HepG2 (cell line): ENCODE data around the gene RPS19BP1.

Experiments used
- ATF7-NPFF ChIP-seq: sonication (generic); formaldehyde crosslinking; IDR thresholded peaks from 2 replicates; pipeline ENCODE4 v1.8.1; 2023; ENCODE audit warnings: mild to moderate bottlenecking, low read depth, missing genetic modification reagents, moderate library complexity
- CC2D1A ChIP-seq: sonication (generic); formaldehyde crosslinking; IDR thresholded peaks from 2 replicates; pipeline ENCODE4 v1.8.1; 2023; ENCODE audit warnings: mild to moderate bottlenecking, missing genetic modification reagents
- DPF2 ChIP-seq: sonication (generic); formaldehyde crosslinking; IDR thresholded peaks from 2 replicates; pipeline ENCODE4 v1.4.0; 2020; ENCODE audit warnings: mild to moderate bottlenecking, low read depth, missing genetic modification reagents, borderline replicate concordance
- EZH2 ChIP-seq: conservative IDR thresholded peaks from 2 replicates; pipeline ENCODE4 v1.6.1; 2012; ENCODE audit warnings: mild to moderate bottlenecking, low read depth, low read length, moderate library complexity
- HHEX ChIP-seq: IDR thresholded peaks from 2 replicates; pipeline ENCODE4 v1.6.1; 2016; ENCODE audit warnings: control low read depth
- POLR2A ChIP-seq, 2 experiments: IDR thresholded peaks; 2 replicates each; pipeline ENCODE4 v1.6.1; 2011; ENCODE audit warnings: low read depth in 2 of 2, low read length in 2 of 2, mild to moderate bottlenecking in 1 of 2, moderate library complexity in 1 of 2; ENCODE audit not compliant: insufficient read depth in 1 of 2
- RFXAP ChIP-seq: sonication (generic); formaldehyde crosslinking; IDR thresholded peaks from 2 replicates; pipeline ENCODE4 v1.4.0; 2020; ENCODE audit warnings: missing genetic modification reagents, borderline replicate concordance
- SIN3B ChIP-seq: fragments of 150-350 bp; IDR thresholded peaks from 2 replicates; pipeline ENCODE4 v1.6.1; 2014; ENCODE audit warnings: low read length
- TOPORS ChIP-seq: sonication (generic); formaldehyde crosslinking; IDR thresholded peaks from 2 replicates; pipeline ENCODE4 v1.8.0; 2023; ENCODE audit warnings: mild to moderate bottlenecking, missing genetic modification reagents
- ZFP36L2 ChIP-seq: sonication (generic); formaldehyde crosslinking; IDR thresholded peaks from 2 replicates; pipeline ENCODE4 v1.4.0; 2020; ENCODE audit warnings: missing genetic modification reagents
- ZNF317 ChIP-seq: sonication (generic); formaldehyde crosslinking; IDR thresholded peaks from 2 replicates; pipeline ENCODE4 v1.5.0; 2020; ENCODE audit warnings: mild to moderate bottlenecking, missing genetic modification reagents
- ZNF629 ChIP-seq: sonication (generic); formaldehyde crosslinking; conservative IDR thresholded peaks from 2 replicates; pipeline ENCODE4 v1.5.0; 2020; ENCODE audit warnings: missing genetic modification reagents
- ZNF670 ChIP-seq: sonication (generic); formaldehyde crosslinking; IDR thresholded peaks from 2 replicates; pipeline ENCODE4 v1.8.0; 2022; ENCODE audit warnings: mild to moderate bottlenecking, missing genetic modification reagents, borderline replicate concordance

GRCh38 chr22:39530692-39531331 lies 1.7 kb downstream of the RPS19BP1 start:
- TF ChIP-seq ATF7-NPFF (CRISPR knock-in tag) (no peak), TOPORS (CRISPR knock-in tag) (no peak), EZH2 (no peak), POLR2A (IDR thresholded peaks at IDR 0.05; ENCODE audit: insufficient read depth in 1 of 2, low read depth in 2 of 2, low read length in 2 of 2) (no peak), RFXAP (CRISPR knock-in tag) (no peak), HHEX (no peak), CC2D1A (CRISPR knock-in tag) (no peak), ZNF317 (CRISPR knock-in tag) (no peak), DPF2 (no peak), ZNF629 (no peak), ZNF670 (CRISPR knock-in tag) (no peak), ZFP36L2 (CRISPR knock-in tag) (no peak), SIN3B (no peak)
